Activated CD8-positive, alpha-beta T cell treated with anti-CD3 and anti-CD28 coated beads for 36 hours (primary cell): ENCODE results near the gene LCT. TPM values are rescaled to one million over a fixed set of nuclear protein-coding genes. Genes with fewer than 3 reads are reported as not detected.

Experiments used
- ATAC-seq: fragments of 200-7000 bp; cut with Tn5 transposase; one replicate; pipeline ENCODE4 v1.10.0; 2021; ENCODE audit warnings: mild to moderate bottlenecking, moderate library complexity
- CTCF ChIA-PET: fragments of 350-600 bp; sonication (Branson Sonifier 250); formaldehyde crosslinking; loops from one replicate; lab custom pipeline; 2021; ENCODE audit warnings: antibody characterized with exemption; lab: Charles Lee
- POLR2A ChIA-PET: fragments of 350-600 bp; sonication (Branson Sonifier 250); formaldehyde crosslinking; loops from one replicate; lab custom pipeline; 2021; ENCODE audit warnings: antibody characterized with exemption; lab: Charles Lee
- DNase-seq: peaks from one replicate; pipeline ENCODE4 v3.0.0-alpha.2; 2020
- H3K27ac Mint-ChIP-seq: one replicate; pipeline ENCODE4 v1.8.0; 2021; ENCODE audit warnings: mild to moderate bottlenecking, mixed read lengths
- H3K27me3 Mint-ChIP-seq: one replicate; pipeline ENCODE4 v1.8.0; 2021; ENCODE audit warnings: mixed read lengths
- H3K36me3 Mint-ChIP-seq: one replicate; pipeline ENCODE4 v1.8.0; 2021; ENCODE audit warnings: low read depth, mixed read lengths
- H3K4me1 Mint-ChIP-seq: one replicate; pipeline ENCODE4 v1.8.0; 2021; ENCODE audit warnings: low read depth, mixed read lengths
- H3K4me3 Mint-ChIP-seq: one replicate; pipeline ENCODE4 v1.8.0; 2021; ENCODE audit warnings: mild to moderate bottlenecking, moderate library complexity, mixed read lengths
- H3K9me3 Mint-ChIP-seq: one replicate; pipeline ENCODE4 v1.8.0; 2021; ENCODE audit warnings: mixed read lengths
- CTCF ChIP-seq: fragments of 200-600 bp; IDR thresholded peaks from one replicate; pipeline ENCODE4 v1.8.0; 2022; ENCODE audit warnings: antibody characterized with exemption, mild to moderate bottlenecking
- intact Hi-C: fragments of 100-400 bp; cut with micrococcal nuclease; formaldehyde crosslinking; loops from one replicate; pipeline ENCODE4 v1.10.0; 2022
- total RNA-seq, 2 experiments: library from RNA; stranded (reverse); gene quantifications; one replicate each; pipeline ENCODE4 v1.2.3, GENCODE V29; 2021

Gene LCT
- total RNA-seq, 2 experiments from 2014 or later, result 0.11 to 0.29 TPM

GRCh38 chr2:135792401-135793150 lies 44.4 kb downstream of the LCT start:
- intact Hi-C loops, result no loop called here
- Mint-ChIP-seq H3K27ac (peak overlapping the region; percentile 2), H3K9me3 (no peaks in the 10 kb centered on the region), H3K4me3 (no peak overlapping the region), H3K4me1 (peaks cover 34% of the 10 kb centered on the region), H3K27me3 (no peaks in the 10 kb centered on the region), H3K36me3 (no peaks in the 10 kb centered on the region)
- POLR2A ChIA-PET, result interaction anchor here (3.0 kb wide), 1 partner anchor 23 kb away, joined by 6 read pairs; no protein-coding TSS in a partner anchor
- CTCF ChIA-PET, result interaction anchor here (1.5 kb wide), 1 partner anchor 14 kb away, joined by 5 read pairs; no protein-coding TSS in a partner anchor
- peak; percentile 79 for ATAC-seq
- peak; percentile 71 for DNase-seq
- TF ChIP-seq CTCF, result no peak

GRCh38 chr2:135791418-135792190 lies 45.4 kb downstream of the LCT start:
- intact Hi-C loops, result no loop called here
- H3K4me1 Mint-ChIP-seq, result peaks cover 30% of the 10 kb centered on the region
- ChIA-PET CTCF (interaction anchor here (1.5 kb wide), 1 partner anchor 15 kb away, joined by 5 read pairs; no protein-coding TSS in a partner anchor), POLR2A (interaction anchor here (0.9 to 3.0 kb wide), 3 partner anchors 11 to 71 kb away, joined by 3 to 6 read pairs (median 4); no protein-coding TSS in a partner anchor)
- no peak overlapping the region for H3K4me3 Mint-ChIP-seq
- no peaks in the 10 kb centered on the region for H3K9me3 Mint-ChIP-seq
- ATAC-seq (no peak), DNase-seq (no peak)
- no peaks in the 10 kb centered on the region for H3K27me3 Mint-ChIP-seq
- H3K36me3 Mint-ChIP-seq, result peaks cover 3% of the 10 kb centered on the region
- no peak for TF ChIP-seq CTCF
- H3K27ac Mint-ChIP-seq, result no peak overlapping the region

GRCh38 chr2:135790423-135790822 lies 46.6 kb downstream of the LCT start:
- H3K4me3 Mint-ChIP-seq, result no peak overlapping the region
- H3K27ac Mint-ChIP-seq, result no peak overlapping the region
- H3K9me3 Mint-ChIP-seq, result no peaks in the 10 kb centered on the region
- intact Hi-C loops, result no loop called here
- POLR2A ChIA-PET, result interaction anchor here (1.6 kb wide), 1 partner anchor 13 kb away, joined by 4 read pairs; no protein-coding TSS in a partner anchor
- peaks cover 30% of the 10 kb centered on the region for H3K4me1 Mint-ChIP-seq
- ATAC-seq, result no peak
- no peaks in the 10 kb centered on the region for H3K27me3 Mint-ChIP-seq
- no peak for TF ChIP-seq CTCF
- H3K36me3 Mint-ChIP-seq, result peaks cover 9% of the 10 kb centered on the region
- CTCF ChIA-PET, result interaction anchor here (0.7 kb wide), 1 partner anchor 9 kb away, joined by 3 read pairs; no protein-coding TSS in a partner anchor
- no peak for DNase-seq

GRCh38 chr2:135786823-135787222 lies 50.2 kb downstream of the LCT start:
- no peak for ATAC-seq
- peaks cover 6% of the 10 kb centered on the region for H3K4me1 Mint-ChIP-seq
- H3K27me3 Mint-ChIP-seq, result no peaks in the 10 kb centered on the region
- H3K36me3 Mint-ChIP-seq, result peaks cover 28% of the 10 kb centered on the region
- H3K27ac Mint-ChIP-seq, result no peak overlapping the region
- intact Hi-C loops, result no loop called here
- no peak overlapping the region for H3K4me3 Mint-ChIP-seq
- H3K9me3 Mint-ChIP-seq, result no peaks in the 10 kb centered on the region
- ChIA-PET CTCF (interaction anchor here (1.7 to 8.1 kb wide), 3 partner anchors 11 to 25 kb away, joined by 3 to 86 read pairs (median 6); no protein-coding TSS in a partner anchor), POLR2A (no interaction called here)
- no peak for DNase-seq
- no peak for TF ChIP-seq CTCF
